Activated CD4-positive, alpha-beta memory T cell treated with anti-CD3 and anti-CD28 coated beads for 36 hours (primary cell): ENCODE data around the gene DPF3. TPM values are rescaled to one million over a fixed set of nuclear protein-coding genes. Genes with fewer than 3 reads are reported as not detected.
A peak's percentile ranks its signal among the peaks of the same experiment; 100 is the strongest.

Experiments
- CTCF ChIA-PET: fragments of 350-600 bp; sonication (Branson Sonifier 250); formaldehyde crosslinking; loops from one replicate; lab custom pipeline; 2021; ENCODE audit warnings: antibody characterized with exemption, inconsistent platforms; lab: Charles Lee
- POLR2A ChIA-PET: fragments of 350-600 bp; sonication (Branson Sonifier 250); formaldehyde crosslinking; loops from one replicate; lab custom pipeline; 2021; ENCODE audit warnings: antibody characterized with exemption; lab: Charles Lee
- DNase-seq: peaks from one replicate; pipeline ENCODE4 v3.0.0-alpha.2; 2020
- H3K27ac Mint-ChIP-seq: one replicate; pipeline ENCODE4 v1.8.0; 2021; ENCODE audit warnings: mixed read lengths
- H3K27me3 Mint-ChIP-seq: one replicate; pipeline ENCODE4 v1.8.0; 2021; ENCODE audit warnings: mixed read lengths
- H3K36me3 Mint-ChIP-seq: one replicate; pipeline ENCODE4 v1.8.0; 2021; ENCODE audit warnings: mixed read lengths
- H3K4me1 Mint-ChIP-seq: one replicate; pipeline ENCODE4 v1.8.0; 2021; ENCODE audit warnings: low read depth, mixed read lengths
- H3K4me3 Mint-ChIP-seq: one replicate; pipeline ENCODE4 v1.8.0; 2021; ENCODE audit warnings: mild to moderate bottlenecking, mixed read lengths
- H3K9me3 Mint-ChIP-seq: one replicate; pipeline ENCODE4 v1.8.0; 2021; ENCODE audit warnings: mixed read lengths
- intact Hi-C: fragments of 100-400 bp; cut with micrococcal nuclease; formaldehyde crosslinking; loops from one replicate; pipeline ENCODE4 v1.15.1; 2023
- total RNA-seq, 2 experiments: library from RNA; stranded (reverse); gene quantifications; one replicate each; pipeline ENCODE4 v1.2.3, GENCODE V29; 2021

DPF3 gene
- total RNA-seq, 2 experiments from 2014 or later = 0.24 to 0.39 TPM

DNA sequence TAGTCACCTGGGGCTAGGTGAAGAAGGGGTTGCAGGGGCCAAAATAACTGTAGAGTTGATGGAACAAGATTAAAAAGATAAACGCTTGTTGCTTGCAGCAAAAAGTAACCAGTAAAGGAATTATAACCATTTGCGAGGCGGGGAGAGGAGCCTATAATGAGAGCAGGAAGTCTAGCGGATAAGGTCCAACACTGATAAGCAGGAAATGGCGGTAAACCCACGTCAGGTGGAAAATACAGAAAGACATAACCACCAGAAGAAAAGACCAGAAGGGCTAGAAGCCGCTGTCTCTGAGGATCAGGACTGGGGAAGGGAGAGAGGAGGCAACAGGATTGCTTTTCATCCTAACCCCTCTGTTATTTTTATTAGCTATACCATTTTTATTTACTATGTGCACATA is 303.3 kb downstream of the DPF3 start:
- peaks cover 16% of the 10 kb centered on the region for H3K27me3 Mint-ChIP-seq
- H3K36me3 Mint-ChIP-seq = no peaks in the 10 kb centered on the region
- H3K4me3 Mint-ChIP-seq = no peak overlapping the region
- peaks cover 3% of the 10 kb centered on the region for H3K9me3 Mint-ChIP-seq
- peak; percentile 25 for DNase-seq
- peaks cover 51% of the 10 kb centered on the region for H3K4me1 Mint-ChIP-seq
- POLR2A ChIA-PET = no interaction called here
- CTCF ChIA-PET = no interaction called here
- H3K27ac Mint-ChIP-seq = no peak overlapping the region
- intact Hi-C loops = loop anchor here (5.0 kb wide), 2 partner anchors 53 to 302 kb away; partner anchors contain the start of gene DPF3

DNA sequence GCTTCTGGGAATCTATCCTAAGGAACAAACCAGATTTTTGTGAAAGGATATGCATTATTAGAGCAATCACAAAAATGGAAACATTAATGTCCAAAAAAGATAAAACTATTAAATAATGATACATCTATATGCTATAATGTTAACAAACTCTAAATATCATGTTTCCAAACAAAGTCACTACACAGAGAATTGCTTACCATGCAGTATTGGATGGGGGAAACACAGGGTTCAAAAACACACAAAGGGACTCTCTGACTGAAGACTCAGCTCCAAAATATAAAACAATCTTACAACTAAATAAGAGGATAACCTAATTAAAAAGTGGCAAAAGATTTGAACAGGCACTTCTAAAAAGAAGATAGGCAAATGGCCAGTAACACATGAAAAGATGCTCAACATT is 304.2 kb downstream of the DPF3 start:
- intact Hi-C loops = loop anchor here (5.0 kb wide), 2 partner anchors 52 to 303 kb away; partner anchors contain the start of gene DPF3
- H3K27ac Mint-ChIP-seq = no peak overlapping the region
- no peak overlapping the region for H3K4me3 Mint-ChIP-seq
- peaks cover 42% of the 10 kb centered on the region for H3K4me1 Mint-ChIP-seq
- ChIA-PET POLR2A (no interaction called here), CTCF (no interaction called here)
- DNase-seq = no peak
- H3K9me3 Mint-ChIP-seq = peaks cover 3% of the 10 kb centered on the region
- H3K36me3 Mint-ChIP-seq = no peaks in the 10 kb centered on the region
- H3K27me3 Mint-ChIP-seq = peaks cover 11% of the 10 kb centered on the region

DNA sequence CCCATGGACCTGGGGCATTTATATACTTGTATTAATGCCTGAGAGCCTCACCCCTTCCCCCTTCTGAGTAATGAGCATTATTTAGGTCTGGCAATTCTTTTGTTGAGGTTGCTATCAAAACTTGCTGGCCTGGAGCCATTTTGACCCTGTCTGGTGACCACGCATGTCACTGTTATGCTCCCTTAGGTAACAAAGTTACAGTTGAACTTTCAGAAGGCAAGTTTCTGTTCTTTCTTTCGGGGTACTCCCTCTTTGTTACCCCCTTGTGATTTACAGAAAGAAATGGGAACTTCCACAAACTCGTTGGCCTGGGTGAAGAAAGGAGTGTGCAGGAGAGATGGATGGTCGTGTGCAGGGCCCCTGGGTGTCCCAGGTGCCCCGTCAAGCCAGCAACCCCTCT is 305.4 kb downstream of the DPF3 start:
- Mint-ChIP-seq H3K4me3 (no peak overlapping the region), H3K27ac (no peak overlapping the region), H3K9me3 (peaks cover 3% of the 10 kb centered on the region), H3K4me1 (peaks cover 32% of the 10 kb centered on the region), H3K27me3 (peaks cover 11% of the 10 kb centered on the region), H3K36me3 (no peaks in the 10 kb centered on the region)
- ChIA-PET POLR2A (no interaction called here), CTCF (no interaction called here)
- no peak for DNase-seq
- intact Hi-C loops = no loop called here

DNA sequence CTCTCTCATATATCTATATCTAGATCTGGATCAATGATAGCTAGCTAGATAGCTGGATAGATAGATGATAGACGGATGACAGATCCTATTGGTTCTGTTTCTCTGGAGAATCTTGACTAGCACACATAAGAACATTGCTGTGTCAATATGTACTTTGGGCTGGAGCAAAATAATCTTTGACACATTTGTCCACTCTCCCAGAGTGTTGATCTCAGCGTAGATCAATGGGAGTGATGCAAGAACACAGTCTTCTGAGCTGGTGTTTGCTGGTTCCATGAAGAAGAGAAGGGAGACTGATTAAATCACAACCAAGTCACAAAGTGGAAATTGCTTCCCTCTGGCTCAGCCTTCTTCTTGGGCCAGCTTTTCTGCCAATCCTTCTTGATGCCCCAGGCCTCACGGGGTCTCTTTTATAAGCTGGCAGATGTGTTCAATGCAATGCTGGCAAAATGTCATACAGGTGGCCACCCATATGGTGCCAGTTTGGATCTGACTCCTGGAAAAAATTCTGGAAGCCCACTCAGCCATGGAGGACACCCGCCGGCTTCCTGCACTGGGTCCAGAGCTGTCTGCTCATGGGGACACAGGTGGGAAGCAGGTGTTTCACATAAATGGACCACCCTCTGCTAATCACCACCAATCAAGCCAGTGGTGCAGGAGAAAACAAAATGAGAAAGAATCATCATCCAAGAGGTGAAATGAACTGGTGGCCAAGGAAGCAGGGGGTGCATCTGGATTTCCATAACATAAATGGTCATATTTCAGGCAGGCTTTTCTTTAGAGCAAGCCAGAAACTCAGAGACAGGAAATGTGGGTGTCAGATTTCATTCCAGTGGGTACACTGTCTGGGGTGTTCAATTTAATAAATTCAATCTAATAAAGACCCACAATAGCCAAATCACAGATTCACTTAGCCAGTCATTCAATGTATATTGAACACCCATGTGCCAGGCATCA is 310.3 kb downstream of the DPF3 start:
- Mint-ChIP-seq H3K36me3 (no peaks in the 10 kb centered on the region), H3K4me1 (no peaks in the 10 kb centered on the region), H3K27ac (no peak overlapping the region), H3K4me3 (no peak overlapping the region), H3K27me3 (no peaks in the 10 kb centered on the region), H3K9me3 (no peaks in the 10 kb centered on the region)
- ChIA-PET POLR2A (interaction anchor here (0.9 kb wide), 1 partner anchor 11 kb away, joined by 4 read pairs; no protein-coding TSS in a partner anchor), CTCF (interaction anchor here (0.5 to 1.0 kb wide), 2 partner anchors 11 to 483 kb away, joined by 4 read pairs; no protein-coding TSS in a partner anchor)
- intact Hi-C loops = no loop called here
- no peak for DNase-seq

DNA sequence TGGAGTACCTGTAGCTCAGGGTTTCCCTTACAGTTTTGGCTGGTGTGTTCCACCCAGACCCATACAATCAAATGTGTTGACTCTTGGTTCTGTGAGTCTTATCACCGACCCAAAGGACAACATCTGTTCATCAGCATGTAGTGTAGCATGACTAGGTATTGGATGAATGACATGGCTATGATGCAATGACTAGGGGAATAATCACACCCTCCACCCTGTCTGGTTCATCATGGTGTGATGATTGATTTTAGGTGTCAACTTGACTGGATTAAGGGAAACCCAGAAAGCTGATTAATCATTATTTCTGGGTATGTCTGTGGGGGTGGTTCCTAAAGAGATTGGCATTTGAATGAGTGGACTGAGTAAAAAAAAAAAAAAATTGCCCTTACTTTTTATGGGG is 311.3 kb downstream of the DPF3 start:
- H3K9me3 Mint-ChIP-seq = no peaks in the 10 kb centered on the region
- DNase-seq = no peak

DNA sequence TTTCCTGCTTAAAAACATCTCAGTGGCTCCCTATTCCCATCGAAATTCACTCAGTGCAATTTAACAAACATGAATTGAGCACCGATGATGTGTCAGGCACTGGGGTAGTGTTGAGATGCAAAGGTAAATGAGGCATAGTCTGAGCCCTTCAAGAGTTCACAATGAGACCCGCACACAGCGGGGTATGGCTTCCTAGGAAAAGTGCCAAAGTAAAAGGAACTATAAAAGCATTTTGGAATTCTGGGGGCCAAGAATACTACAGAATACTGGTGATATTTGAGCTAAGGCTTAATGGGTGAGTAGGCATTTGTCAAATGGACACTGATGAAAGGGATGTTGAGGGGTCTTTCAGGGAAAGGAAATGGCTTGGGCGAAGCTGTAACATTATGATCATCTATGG is 315.4 kb downstream of the DPF3 start:
- ChIA-PET CTCF (no interaction called here), POLR2A (no interaction called here)
- no peak overlapping the region for H3K4me3 Mint-ChIP-seq
- no peaks in the 10 kb centered on the region for H3K4me1 Mint-ChIP-seq
- no peaks in the 10 kb centered on the region for H3K36me3 Mint-ChIP-seq
- intact Hi-C loops = no loop called here
- DNase-seq = no peak
- H3K27me3 Mint-ChIP-seq = no peaks in the 10 kb centered on the region
- H3K9me3 Mint-ChIP-seq = no peaks in the 10 kb centered on the region
- no peak overlapping the region for H3K27ac Mint-ChIP-seq

More for the DNA sequence above, 311.3 kb downstream of the DPF3 start:
- Mint-ChIP-seq H3K4me3 (no peak overlapping the region), H3K27me3 (no peaks in the 10 kb centered on the region), H3K27ac (no peak overlapping the region), H3K36me3 (no peaks in the 10 kb centered on the region), H3K4me1 (no peaks in the 10 kb centered on the region)
- intact Hi-C loops = no loop called here
- ChIA-PET POLR2A (interaction anchor here (0.9 kb wide), 1 partner anchor 12 kb away, joined by 4 read pairs; no protein-coding TSS in a partner anchor), CTCF (interaction anchor here (1.0 kb wide), 1 partner anchor 10 kb away, joined by 4 read pairs; no protein-coding TSS in a partner anchor)

DNA sequence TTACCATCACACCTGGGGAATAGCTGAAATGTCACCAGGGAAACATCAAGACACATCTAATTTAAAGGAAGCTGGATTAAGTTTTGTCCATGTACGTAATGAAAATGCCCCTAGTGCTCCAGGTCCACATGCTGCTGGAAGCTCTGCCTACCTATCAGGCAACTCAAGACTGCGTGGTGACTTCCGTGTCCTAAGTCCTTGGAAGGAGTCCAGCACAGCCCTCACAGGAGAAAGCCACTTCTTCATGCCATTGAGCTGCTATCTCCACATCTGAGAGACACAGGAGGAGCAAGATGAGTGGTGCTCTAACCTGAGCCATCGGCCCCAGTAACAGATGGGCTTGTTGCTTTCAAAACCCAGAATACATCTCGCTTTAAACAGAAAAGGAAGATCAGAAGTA is 316.4 kb downstream of the DPF3 start:
- Mint-ChIP-seq H3K36me3 (no peaks in the 10 kb centered on the region), H3K4me1 (no peaks in the 10 kb centered on the region), H3K27ac (no peak overlapping the region), H3K27me3 (no peaks in the 10 kb centered on the region), H3K4me3 (no peak overlapping the region), H3K9me3 (no peaks in the 10 kb centered on the region)
- intact Hi-C loops = no loop called here
- DNase-seq = no peak
- ChIA-PET CTCF (no interaction called here), POLR2A (no interaction called here)

DNA sequence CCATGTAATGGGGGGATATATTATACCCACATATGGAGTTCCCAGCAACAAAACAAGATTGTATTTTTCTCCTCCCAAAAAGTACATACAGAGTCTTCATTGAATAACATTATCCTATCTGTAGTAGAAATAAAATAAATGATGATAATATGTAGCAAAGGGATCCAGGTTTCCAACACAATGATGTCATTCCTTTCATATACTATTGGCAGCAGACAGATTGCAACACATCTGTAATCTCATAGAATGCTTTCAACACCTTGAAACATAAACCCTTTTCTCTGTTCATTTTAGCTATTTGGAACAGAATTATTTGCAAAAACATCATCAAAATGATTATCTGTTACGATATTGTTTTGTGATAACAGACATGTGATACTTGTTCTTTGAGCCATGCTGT is 317.6 kb downstream of the DPF3 start:
- Mint-ChIP-seq H3K4me1 (no peaks in the 10 kb centered on the region), H3K27me3 (no peaks in the 10 kb centered on the region), H3K36me3 (no peaks in the 10 kb centered on the region), H3K27ac (no peak overlapping the region), H3K9me3 (peaks cover 3% of the 10 kb centered on the region), H3K4me3 (no peak overlapping the region)
- POLR2A ChIA-PET = no interaction called here
- intact Hi-C loops = no loop called here
- DNase-seq = no peak
- CTCF ChIA-PET = no interaction called here

DNA sequence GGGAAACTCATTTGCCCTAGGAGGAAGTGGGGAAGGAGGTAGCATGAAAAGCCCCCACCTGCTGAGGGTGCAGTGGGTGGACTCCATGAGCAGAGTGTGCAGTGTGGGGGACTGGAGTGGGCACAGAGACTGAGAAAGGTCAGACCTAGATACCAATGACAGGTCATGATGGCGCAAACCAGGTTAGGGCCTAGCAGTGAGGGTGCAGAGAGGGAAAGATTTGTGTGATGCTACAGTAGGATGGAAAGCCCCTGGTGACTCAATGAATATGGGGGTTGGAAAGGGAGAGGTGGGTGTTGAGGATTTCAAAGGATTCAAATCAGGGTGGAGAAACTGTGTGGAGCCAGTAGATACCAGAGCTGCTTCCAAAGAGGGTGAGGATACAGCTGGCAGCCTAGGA is 319.2 kb downstream of the DPF3 start:
- no peaks in the 10 kb centered on the region for H3K36me3 Mint-ChIP-seq
- DNase-seq = no peak
- H3K27ac Mint-ChIP-seq = no peak overlapping the region
- POLR2A ChIA-PET = no interaction called here
- peaks cover 5% of the 10 kb centered on the region for H3K9me3 Mint-ChIP-seq
- H3K27me3 Mint-ChIP-seq = no peaks in the 10 kb centered on the region
- intact Hi-C loops = no loop called here
- CTCF ChIA-PET = interaction anchor here (1.2 kb wide), 1 partner anchor 58 kb away, joined by 3 read pairs; no protein-coding TSS in a partner anchor
- no peak overlapping the region for H3K4me3 Mint-ChIP-seq
- H3K4me1 Mint-ChIP-seq = no peaks in the 10 kb centered on the region

DNA sequence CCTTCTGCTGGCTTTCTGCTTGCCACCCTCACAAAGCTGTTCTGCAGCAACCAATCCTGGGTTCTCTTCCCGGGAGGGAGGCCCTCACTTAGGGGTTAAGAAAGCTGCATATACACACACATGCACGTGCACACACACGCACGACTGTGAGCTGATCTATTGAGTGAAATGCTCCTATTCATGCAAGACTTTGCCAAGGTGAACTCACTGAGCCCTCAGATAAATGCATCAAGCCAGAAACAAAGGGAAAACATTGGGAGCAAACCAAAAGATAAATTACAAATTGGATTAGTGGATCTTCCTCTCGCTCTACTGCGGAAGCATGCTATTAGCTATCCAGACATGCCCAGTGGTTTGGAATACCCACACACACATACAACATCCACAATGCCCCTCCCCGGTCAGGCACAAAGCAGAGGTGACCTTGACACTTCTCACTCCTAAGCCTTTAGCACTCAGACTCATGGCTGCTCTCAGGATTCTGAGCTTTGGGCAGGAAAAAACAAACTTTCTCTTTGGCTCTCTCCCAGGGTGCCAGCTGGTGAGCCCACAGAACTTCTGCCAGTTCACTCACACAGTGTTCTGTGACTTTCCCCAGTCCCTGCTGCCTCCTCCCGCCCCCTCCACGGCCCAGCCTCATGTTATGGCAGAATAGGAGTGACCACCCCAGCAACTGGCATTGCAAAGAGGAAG is 320.0 kb downstream of the DPF3 start:
- ChIA-PET CTCF (interaction anchor here (1.2 kb wide), 1 partner anchor 57 kb away, joined by 3 read pairs; no protein-coding TSS in a partner anchor), POLR2A (interaction anchor here (1.4 kb wide), 1 partner anchor 41 kb away, joined by 3 read pairs; no protein-coding TSS in a partner anchor)
- Mint-ChIP-seq H3K27ac (no peak overlapping the region), H3K4me3 (no peak overlapping the region), H3K27me3 (no peaks in the 10 kb centered on the region), H3K4me1 (no peaks in the 10 kb centered on the region), H3K9me3 (peaks cover 5% of the 10 kb centered on the region), H3K36me3 (no peaks in the 10 kb centered on the region)
- intact Hi-C loops = no loop called here
- DNase-seq = no peak
